Prostate gland (tissue), 2 donors: Measurements from ENCODE around the gene LRRC4B. TPM values are rescaled to one million over a fixed set of nuclear protein-coding genes. Genes with fewer than 3 reads are reported as not detected.

Experiments
- DNase-seq: peaks from one replicate; pipeline ENCODE4 v3.0.0-alpha.2; 2019; ENCODE audit warnings: low spot score
- H3K27ac ChIP-seq, 2 donors: fragments of 200-600 bp; sonication (generic); 2 replicates each; pipeline ENCODE4 v1.5.1; 2017 to 2019
- H3K27me3 ChIP-seq: fragments of 200-600 bp; sonication (generic); replicated peaks from 2 replicates; pipeline ENCODE4 v1.5.1; 2019; ENCODE audit not compliant: insufficient read depth
- H3K36me3 ChIP-seq, 2 donors: fragments of 200-600 bp; sonication (generic); 1 replicate in 1 of 2; 2 replicates in 1 of 2; pipeline versions ENCODE4 v1.5.1 to v1.8.1; 2017 to 2019
- H3K4me1 ChIP-seq: fragments of 200-600 bp; sonication (generic); replicated peaks from 2 replicates; pipeline ENCODE4 v1.5.1; 2019
- H3K4me3 ChIP-seq, 2 donors: fragments of 200-600 bp; sonication (generic); 2 replicates each; pipeline ENCODE4 v1.5.1; 2017 to 2019
- H3K9me3 ChIP-seq: fragments of 200-600 bp; sonication (generic); 2 replicates; pipeline ENCODE4 v1.5.1; 2017
- POLR2A ChIP-seq: fragments of 450-650 bp; IDR thresholded peaks from one replicate; pipeline ENCODE4 v1.6.1; 2016; ENCODE audit warnings: antibody characterized with exemption, mild to moderate bottlenecking
- POLR2AphosphoS5 ChIP-seq: sonication (generic); formaldehyde crosslinking; IDR thresholded peaks from one replicate; pipeline ENCODE4 v1.6.1; 2017; ENCODE audit warnings: antibody characterized with exemption
- WGBS: methylation state at CpG from one replicate; pipeline ENCODE4 v1.1.5; 2018; 5-methylcytosine and 5-hydroxymethylcytosine counted together
- intact Hi-C: fragments of 100-400 bp; cut with DNase I; formaldehyde crosslinking; loops from one replicate; pipeline ENCODE4 v1.14.2; 2022
- total RNA-seq, 2 donors: library from RNA; depleted of rRNA; stranded (reverse); fragments of >200 nt; gene quantifications; one replicate each; pipeline ENCODE4 v1.1.0, GENCODE V29; 2016
- TF ChIP-seq, protein P1 (sequence below), 4 experiments: fragments of 200-600 bp in 2 of 4; fragments of 450-650 bp in 2 of 4; sonication (generic) in 2 of 4; IDR thresholded peaks; 1 replicate in 3 of 4; 2 replicates in 1 of 4; pipeline ENCODE4 v1.5.1; 2016 to 2019; ENCODE audit warnings: antibody characterized with exemption in 4 of 4, mild to moderate bottlenecking in 2 of 4, moderate library complexity in 2 of 4

The LRRC4B gene
- total RNA-seq, 2 donors from 2014 or later, result 5.6 to 7.9 TPM

DNA sequence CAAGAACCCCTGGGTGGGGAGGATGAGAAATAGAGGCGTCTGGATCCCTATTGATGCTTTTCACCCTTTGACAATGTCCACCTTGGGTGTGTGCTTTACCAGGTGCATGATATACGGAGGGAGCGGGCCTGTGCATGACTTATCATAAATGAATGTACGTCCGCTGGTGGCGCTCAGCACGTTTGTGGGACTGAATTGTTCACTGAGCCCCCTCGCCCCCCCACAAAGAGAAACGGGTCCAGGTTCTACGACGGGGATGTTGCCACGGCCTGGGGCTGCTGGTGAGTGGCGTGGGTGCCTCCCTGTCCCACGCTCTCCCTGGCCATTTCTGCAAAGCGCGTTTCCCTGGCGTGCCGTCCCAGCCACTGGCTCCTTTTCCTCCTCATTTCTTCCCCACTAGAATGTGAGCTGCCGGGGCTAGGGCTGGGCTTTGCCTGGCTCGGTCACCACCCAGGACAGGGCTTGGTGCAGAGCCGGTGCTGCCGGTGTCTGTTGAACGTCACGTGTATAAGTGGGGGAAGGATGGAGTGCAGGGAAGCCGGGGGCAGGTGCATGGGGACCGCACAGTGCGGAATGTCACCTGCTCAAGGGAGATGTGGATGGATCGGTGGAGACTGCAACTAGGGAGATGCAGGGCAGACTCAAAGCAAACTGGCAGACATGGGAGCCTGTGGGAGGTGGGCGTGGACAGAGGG is 21.6 kb downstream of the LRRC4B start:
- TF ChIP-seq POLR2A (no peak), POLR2AphosphoS5 (no peak)
- TF ChIP-seq, protein P1, sequence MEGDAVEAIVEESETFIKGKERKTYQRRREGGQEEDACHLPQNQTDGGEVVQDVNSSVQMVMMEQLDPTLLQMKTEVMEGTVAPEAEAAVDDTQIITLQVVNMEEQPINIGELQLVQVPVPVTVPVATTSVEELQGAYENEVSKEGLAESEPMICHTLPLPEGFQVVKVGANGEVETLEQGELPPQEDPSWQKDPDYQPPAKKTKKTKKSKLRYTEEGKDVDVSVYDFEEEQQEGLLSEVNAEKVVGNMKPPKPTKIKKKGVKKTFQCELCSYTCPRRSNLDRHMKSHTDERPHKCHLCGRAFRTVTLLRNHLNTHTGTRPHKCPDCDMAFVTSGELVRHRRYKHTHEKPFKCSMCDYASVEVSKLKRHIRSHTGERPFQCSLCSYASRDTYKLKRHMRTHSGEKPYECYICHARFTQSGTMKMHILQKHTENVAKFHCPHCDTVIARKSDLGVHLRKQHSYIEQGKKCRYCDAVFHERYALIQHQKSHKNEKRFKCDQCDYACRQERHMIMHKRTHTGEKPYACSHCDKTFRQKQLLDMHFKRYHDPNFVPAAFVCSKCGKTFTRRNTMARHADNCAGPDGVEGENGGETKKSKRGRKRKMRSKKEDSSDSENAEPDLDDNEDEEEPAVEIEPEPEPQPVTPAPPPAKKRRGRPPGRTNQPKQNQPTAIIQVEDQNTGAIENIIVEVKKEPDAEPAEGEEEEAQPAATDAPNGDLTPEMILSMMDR (IDR thresholded peaks at IDR 0.05), result no peak
- Histone ChIP-seq H3K27me3 (peaks cover 11% of the 10 kb centered on the region), H3K27ac (no peak overlapping the region), H3K36me3 (no peaks in the 10 kb centered on the region), H3K4me3 (no peak overlapping the region), H3K9me3 (no peaks in the 10 kb centered on the region), H3K4me1 (no peaks in the 10 kb centered on the region)
- intact Hi-C loops, result no loop called here
- 55% methylated on average over 29 of the region's 29 CpGs for whole genome bisulfite sequencing
- DNase-seq, result no peak

DNA sequence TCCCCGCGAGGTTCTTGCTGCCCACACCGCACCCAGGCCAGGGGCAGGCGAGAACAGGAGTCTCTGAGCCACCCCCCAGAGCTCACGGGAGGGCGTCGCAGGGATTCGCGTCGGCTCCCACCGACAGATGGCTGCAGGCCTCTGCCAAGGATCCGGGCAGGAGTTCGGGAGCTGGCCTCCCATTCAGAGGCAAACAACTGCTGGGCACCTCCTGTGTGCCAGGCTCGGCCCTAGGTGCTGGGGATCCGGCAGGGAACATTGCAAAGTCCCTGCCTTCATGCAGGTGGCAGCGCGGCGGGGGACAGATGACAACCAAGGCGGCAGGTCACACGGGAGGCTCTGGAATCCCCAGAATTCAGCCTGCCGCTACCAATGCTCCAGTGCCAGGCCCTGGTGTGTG is 25.3 kb downstream of the LRRC4B start:
- Histone ChIP-seq H3K4me3 (no peak overlapping the region), H3K4me1 (no peaks in the 10 kb centered on the region), H3K9me3 (no peaks in the 10 kb centered on the region), H3K27me3 (no peaks in the 10 kb centered on the region), H3K27ac (no peak overlapping the region), H3K36me3 (no peaks in the 10 kb centered on the region)
- DNase-seq, result no peak
- 85% methylated on average over 21 of the region's 21 CpGs for WGBS
- TF ChIP-seq POLR2AphosphoS5, result no peak
- TF ChIP-seq, protein P1 (IDR thresholded peaks at IDR 0.05), result no peak
- TF ChIP-seq POLR2A, result no peak
- intact Hi-C loops, result no loop called here

DNA sequence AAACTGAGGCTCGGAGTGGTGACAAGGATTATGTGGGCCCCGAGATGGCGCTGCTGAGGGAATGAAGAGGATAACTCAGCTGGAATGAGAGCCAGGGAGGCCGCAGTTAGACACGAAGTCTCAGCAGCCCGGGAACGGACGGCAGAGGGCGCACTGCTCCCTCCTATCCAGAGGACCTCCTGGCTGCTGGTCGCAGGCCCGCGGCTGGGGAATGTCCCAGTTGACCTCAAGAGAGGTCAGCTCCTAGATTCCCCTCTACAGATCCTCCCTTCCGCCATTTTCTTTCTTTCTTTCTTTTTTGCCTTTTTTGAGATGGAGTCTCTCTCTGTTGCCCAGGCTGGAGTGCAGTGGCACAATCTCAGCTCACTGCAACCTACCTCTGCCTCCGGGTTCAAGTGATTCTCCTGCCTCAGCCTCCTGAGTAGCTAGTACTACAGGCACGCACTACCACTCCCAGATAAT is 30.4 kb downstream of the LRRC4B start:
- Histone ChIP-seq H3K4me1 (no peaks in the 10 kb centered on the region), H3K4me3 (no peak overlapping the region), H3K27ac (no peak overlapping the region), H3K9me3 (no peaks in the 10 kb centered on the region), H3K27me3 (no peaks in the 10 kb centered on the region), H3K36me3 (no peaks in the 10 kb centered on the region)
- TF ChIP-seq, protein P1 (IDR thresholded peaks at IDR 0.05), result peak in 3 of 4 experiments; percentile 45 to 54 (median 50)
- no peak for TF ChIP-seq POLR2A
- TF ChIP-seq POLR2AphosphoS5, result no peak
- peak; percentile 43 for DNase-seq
- WGBS, result 28% methylated on average over 15 of the region's 15 CpGs
- intact Hi-C loops, result loop anchor here (5.0 kb wide), 1 partner anchor 245 kb away; no protein-coding TSS in a partner anchor

DNA sequence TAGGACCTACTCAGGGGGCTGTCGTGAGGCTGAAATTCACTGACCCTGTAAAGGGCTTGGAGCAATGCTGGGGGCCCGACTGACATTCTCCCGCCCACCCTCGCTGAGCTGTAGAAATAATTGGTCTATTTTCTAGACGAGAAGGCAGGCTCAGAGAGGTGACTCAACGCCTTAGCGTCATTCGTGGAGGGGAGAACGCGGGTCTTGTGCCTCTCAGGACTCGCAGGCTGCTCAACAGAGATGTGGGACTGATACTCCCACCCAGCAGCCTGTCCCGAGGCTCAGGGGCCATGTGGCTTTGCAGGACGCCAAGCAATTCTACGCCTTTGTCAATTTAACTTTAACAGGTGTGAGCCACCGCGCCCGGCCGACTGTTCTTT is 30.9 kb downstream of the LRRC4B start:
- Histone ChIP-seq H3K4me1 (no peaks in the 10 kb centered on the region), H3K9me3 (no peaks in the 10 kb centered on the region), H3K27ac (no peak overlapping the region), H3K4me3 (no peak overlapping the region), H3K36me3 (no peaks in the 10 kb centered on the region), H3K27me3 (no peaks in the 10 kb centered on the region)
- no peak for TF ChIP-seq POLR2A
- no peak for TF ChIP-seq POLR2AphosphoS5
- TF ChIP-seq, protein P1 (IDR thresholded peaks at IDR 0.05), result no peak
- WGBS, result 80% methylated on average over 18 of the region's 18 CpGs
- DNase-seq, result no peak
- intact Hi-C loops, result loop anchor here (5.0 kb wide), 1 partner anchor 245 kb away; no protein-coding TSS in a partner anchor
